T-cell (primary cell): ENCODE results near the gene FOXP4. TPM values are rescaled to one million over a fixed set of nuclear protein-coding genes. Genes with fewer than 3 reads are reported as not detected.

Experiments used
- ATAC-seq, 4 experiments: fragments of 200-7000 bp in 3 of 4; fragments of 150-1000 bp in 1 of 4; cut with Tn5 transposase; replicated peaks in 1 of 4; 1 replicate in 3 of 4; 2 replicates in 1 of 4; pipeline ENCODE4 v1.10.0; 2021; ENCODE audit warnings: moderate library complexity in 3 of 4, mild to moderate bottlenecking in 2 of 4, moderate number of reproducible peaks in 1 of 4
- CTCF ChIA-PET, 2 donors: fragments of 300-600 bp; sonication (Branson Sonifier 250); formaldehyde crosslinking; loops; one replicate each; lab custom pipeline; 2022; ENCODE audit warnings: antibody characterized with exemption in 2 of 2; lab: Charles Lee
- POLR2A ChIA-PET, 2 donors: fragments of 300-600 bp; sonication (Branson Sonifier 250); formaldehyde crosslinking; loops; one replicate each; lab custom pipeline; 2022; ENCODE audit warnings: antibody characterized with exemption in 2 of 2; lab: Charles Lee
- DNase-seq, 35 experiments: peaks; one replicate each; pipeline versions ENCODE4 v3.0.0 to v3.0.0-alpha.2; 2013 to 2023
- H3K27ac ChIP-seq: one replicate; pipeline ENCODE4 v1.5.1; 2013; ENCODE audit warnings: low read length
- H3K27me3 ChIP-seq, 2 experiments: replicated peaks in 1 of 2; 1 replicate in 1 of 2; 2 replicates in 1 of 2; pipeline versions ENCODE4 v1.6.1 to v1.7.0; 2013; ENCODE audit warnings: low read length in 1 of 2, mixed read lengths in 1 of 2; ENCODE audit not compliant: control insufficient read depth in 2 of 2, insufficient read depth in 2 of 2; ENCODE audit errors: extremely low read depth in 1 of 2
- H3K36me3 ChIP-seq, 2 donors: 1 replicate in 1 of 2; 2 replicates in 1 of 2; pipeline versions ENCODE4 v1.6.1 to v1.7.0; 2013; ENCODE audit warnings: low read length in 1 of 2; ENCODE audit not compliant: control insufficient read depth in 2 of 2, insufficient read depth in 1 of 2; ENCODE audit errors: extremely low read depth in 1 of 2
- H3K4me1 ChIP-seq, 2 experiments: 1 replicate in 1 of 2; 2 replicates in 1 of 2; pipeline versions ENCODE4 v1.6.1 to v1.7.0; 2013; ENCODE audit warnings: low read length in 2 of 2, mixed read lengths in 1 of 2; ENCODE audit not compliant: insufficient read depth in 2 of 2, control insufficient read depth in 1 of 2; ENCODE audit errors: extremely low read depth in 1 of 2
- H3K4me3 ChIP-seq, 2 donors: 1 replicate in 1 of 2; 2 replicates in 1 of 2; pipeline versions ENCODE4 v1.5.1 to v1.7.0; 2013; ENCODE audit warnings: mild to moderate bottlenecking in 2 of 2, low read length in 1 of 2, moderate library complexity in 1 of 2; ENCODE audit not compliant: control insufficient read depth in 1 of 2; ENCODE audit errors: extremely low read depth in 1 of 2
- H3K9me3 ChIP-seq: 2 replicates; pipeline ENCODE4 v1.7.0; 2013
- H3K27ac Mint-ChIP-seq, 2 donors: one replicate each; pipeline ENCODE4 v1.8.0; 2020 to 2021; ENCODE audit warnings: mild to moderate bottlenecking in 2 of 2, mixed read lengths in 2 of 2
- H3K27me3 Mint-ChIP-seq, 2 donors: one replicate each; pipeline ENCODE4 v1.8.0; 2021 to 2022; ENCODE audit warnings: mixed read lengths in 2 of 2
- H3K36me3 Mint-ChIP-seq: one replicate; pipeline ENCODE4 v1.8.0; 2021; ENCODE audit warnings: mixed read lengths
- H3K4me1 Mint-ChIP-seq, 3 donors: one replicate each; pipeline ENCODE4 v1.8.0; 2020 to 2022; ENCODE audit warnings: mixed read lengths in 3 of 3, mild to moderate bottlenecking in 1 of 3
- H3K4me3 Mint-ChIP-seq, 3 donors: one replicate each; pipeline ENCODE4 v1.8.0; 2020 to 2022; ENCODE audit warnings: mild to moderate bottlenecking in 3 of 3, mixed read lengths in 3 of 3, moderate library complexity in 3 of 3
- H3K9me3 Mint-ChIP-seq, 3 donors: one replicate each; pipeline ENCODE4 v1.8.0; 2020 to 2022; ENCODE audit warnings: mixed read lengths in 3 of 3
- WGBS: methylation state at CpG from one replicate; pipeline ENCODE4 v1.1.5; 2013; ENCODE audit warnings: missing lambda C conversion rate; ENCODE audit not compliant: insufficient coverage; 5-methylcytosine and 5-hydroxymethylcytosine counted together
- total RNA-seq, 35 experiments: library from RNA in 6 of 35; stranded (reverse) in 6 of 35; fragments of 120-200 nt in 1 of 35; gene quantifications; one replicate each; pipeline versions ENCODE4 v1.2.1 to v1.2.4 and lab custom pipeline; 2013 to 2026

The FOXP4 gene
- total RNA-seq, 5 donors from 2014 or later (not counting 1 experiment from before 2014, with no cell fraction given) = 4.6 to 10.1 (median 9.5) TPM

GRCh38 chr6:41572613-41573012 lies 26.4 kb downstream of the FOXP4 start:
- Histone ChIP-seq H3K27me3 (no peaks in the 10 kb centered on the region), H3K9me3 (no peaks in the 10 kb centered on the region), H3K4me3 (no peak overlapping the region), H3K36me3 (peaks cover 0 to 12% of the 10 kb centered on the region in 2 donors), H3K4me1 (no peaks in the 10 kb centered on the region), H3K27ac (no peak overlapping the region)
- Mint-ChIP-seq H3K4me3 (no peak overlapping the region), H3K4me1 (no peaks in the 10 kb centered on the region), H3K36me3 (peaks cover 12% of the 10 kb centered on the region), H3K9me3 (no peaks in the 10 kb centered on the region), H3K27ac (no peak overlapping the region), H3K27me3 (no peaks in the 10 kb centered on the region)
- no peak for DNase-seq
- ATAC-seq = no peak
- CTCF ChIA-PET = no interaction called here
- WGBS = 100% methylated on average over 2 of the region's 2 CpGs
- POLR2A ChIA-PET = no interaction called here

GRCh38 chr6:41573276-41573675 lies 27.1 kb downstream of the FOXP4 start:
- ATAC-seq (no peak), DNase-seq (no peak)
- ChIA-PET POLR2A (no interaction called here), CTCF (interaction anchor here in 1 of 2 donors (0.5 kb wide), 1 partner anchor 295 kb away, joined by 4 read pairs; no protein-coding TSS in a partner anchor)
- Histone ChIP-seq H3K36me3 (peaks cover 0 to 12% of the 10 kb centered on the region in 2 donors), H3K9me3 (no peaks in the 10 kb centered on the region), H3K4me1 (no peaks in the 10 kb centered on the region), H3K4me3 (no peak overlapping the region), H3K27me3 (no peaks in the 10 kb centered on the region), H3K27ac (no peak overlapping the region)
- no peak overlapping the region for H3K27ac Mint-ChIP-seq
- H3K27me3 Mint-ChIP-seq = no peaks in the 10 kb centered on the region
- WGBS = 95% methylated on average over 5 of the region's 7 CpGs
- peaks cover 14% of the 10 kb centered on the region for H3K36me3 Mint-ChIP-seq
- no peaks in the 10 kb centered on the region for H3K9me3 Mint-ChIP-seq
- peaks cover 0 to 4% (median 2%) of the 10 kb centered on the region in 3 donors for H3K4me1 Mint-ChIP-seq
- H3K4me3 Mint-ChIP-seq = no peak overlapping the region

- no peaks in the 10 kb centered on the region for H3K27me3 ChIP-seq
- ATAC-seq (no peak), DNase-seq (no peak)
- ChIA-PET POLR2A (no interaction called here), CTCF (interaction anchor here in 1 of 2 donors (0.5 kb wide), 1 partner anchor 295 kb away, joined by 4 read pairs; no protein-coding TSS in a partner anchor)
- H3K27ac ChIP-seq = no peak overlapping the region
- no peaks in the 10 kb centered on the region for H3K4me1 ChIP-seq
- WGBS = no CpG with 5 or more reads among the region's 1 CpG
- H3K4me3 ChIP-seq = no peak overlapping the region
- Mint-ChIP-seq H3K4me1 (peaks cover 0 to 10% (median 3%) of the 10 kb centered on the region in 3 donors), H3K9me3 (no peaks in the 10 kb centered on the region), H3K27me3 (no peaks in the 10 kb centered on the region), H3K36me3 (peaks cover 15% of the 10 kb centered on the region), H3K27ac (no peak overlapping the region), H3K4me3 (no peak overlapping the region)
- H3K36me3 ChIP-seq = peaks cover 0 to 7% of the 10 kb centered on the region in 2 donors
- no peaks in the 10 kb centered on the region for H3K9me3 ChIP-seq
Observed at GRCh38 chr6:41573985-41574384, 27.8 kb downstream of the FOXP4 start.

DNA sequence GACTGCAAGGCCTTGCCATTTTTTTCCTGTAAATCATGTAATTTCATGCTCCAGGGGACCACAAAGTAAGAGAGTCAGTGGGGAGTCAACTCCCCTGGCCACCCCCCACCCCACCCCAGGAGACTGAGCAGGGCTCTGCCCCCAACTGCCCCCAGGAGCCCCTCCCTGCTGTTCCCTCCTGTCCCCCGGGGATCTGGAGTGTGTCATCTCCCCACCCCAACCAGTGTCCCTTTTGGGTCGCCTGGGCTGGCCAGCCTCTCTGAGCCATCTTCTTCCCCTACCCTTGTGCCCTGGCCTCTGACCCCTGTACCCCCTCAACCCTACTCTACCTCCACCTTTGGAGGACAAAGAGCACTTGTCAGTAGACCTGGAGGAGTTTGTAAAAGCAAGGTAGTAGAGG lies 29.4 kb downstream of the FOXP4 start:
- DNase-seq (no peak), ATAC-seq (no peak)
- no peaks in the 10 kb centered on the region for H3K36me3 ChIP-seq
- no peak overlapping the region for H3K4me3 ChIP-seq
- H3K4me3 Mint-ChIP-seq = no peak overlapping the region
- no peak overlapping the region for H3K27ac ChIP-seq
- no peaks in the 10 kb centered on the region for H3K27me3 ChIP-seq
- no peaks in the 10 kb centered on the region for H3K27me3 Mint-ChIP-seq
- H3K4me1 ChIP-seq = no peaks in the 10 kb centered on the region
- CTCF ChIA-PET = no interaction called here
- no peak overlapping the region for H3K27ac Mint-ChIP-seq
- no peaks in the 10 kb centered on the region for H3K9me3 ChIP-seq
- 100% methylated on average over 1 of the region's 2 CpGs for WGBS
- POLR2A ChIA-PET = no interaction called here
- peaks cover 20% of the 10 kb centered on the region for H3K36me3 Mint-ChIP-seq
- H3K4me1 Mint-ChIP-seq = peaks cover 0 to 11% (median 3%) of the 10 kb centered on the region in 3 donors
- no peaks in the 10 kb centered on the region for H3K9me3 Mint-ChIP-seq

- 78% methylated on average over 3 of the region's 4 CpGs for whole genome bisulfite sequencing
- Mint-ChIP-seq H3K27ac (no peak overlapping the region), H3K9me3 (no peaks in the 10 kb centered on the region), H3K36me3 (peaks cover 21% of the 10 kb centered on the region), H3K4me3 (no peak overlapping the region), H3K4me1 (peaks cover 0 to 11% (median 3%) of the 10 kb centered on the region in 3 donors), H3K27me3 (no peaks in the 10 kb centered on the region)
- Histone ChIP-seq H3K4me3 (no peak overlapping the region), H3K9me3 (no peaks in the 10 kb centered on the region), H3K27ac (no peak overlapping the region), H3K4me1 (no peaks in the 10 kb centered on the region), H3K36me3 (peaks cover 0 to 3% of the 10 kb centered on the region in 2 donors), H3K27me3 (no peaks in the 10 kb centered on the region)
- ChIA-PET CTCF (no interaction called here), POLR2A (no interaction called here)
- ATAC-seq (no peak), DNase-seq (no peak)
Observed at GRCh38 chr6:41576667-41577066, 30.5 kb downstream of the FOXP4 start.

- 90% methylated on average over 5 of the region's 5 CpGs for WGBS
- H3K36me3 Mint-ChIP-seq = peaks cover 16% of the 10 kb centered on the region
Observed at GRCh38 chr6:41577356-41578216, 31.4 kb downstream of the FOXP4 start.

More at GRCh38 chr6:41577356-41578216, 31.4 kb downstream of the FOXP4 start:
- Histone ChIP-seq H3K27me3 (no peaks in the 10 kb centered on the region), H3K9me3 (no peaks in the 10 kb centered on the region), H3K27ac (no peak overlapping the region), H3K36me3 (peaks cover 0 to 3% of the 10 kb centered on the region in 2 donors), H3K4me3 (no peak overlapping the region), H3K4me1 (no peaks in the 10 kb centered on the region)
- Mint-ChIP-seq H3K27ac (no peak overlapping the region), H3K9me3 (no peaks in the 10 kb centered on the region), H3K4me1 (peaks cover 0 to 11% (median 3%) of the 10 kb centered on the region in 3 donors), H3K27me3 (no peaks in the 10 kb centered on the region), H3K4me3 (no peak overlapping the region)
- DNase-seq = no peak
- POLR2A ChIA-PET = no interaction called here
- ATAC-seq = no peak
- CTCF ChIA-PET = no interaction called here
